HG03060 (cell line): ENCODE data around the gene MZF1.
A peak's percentile ranks its signal among the peaks of the same experiment; 100 is the strongest.

ENCODE experiments used
- ATAC-seq: cut with Tn5 transposase; IDR thresholded peaks from one replicate; pipeline ENCODE4 v1.9.1; 2021; ENCODE audit warnings: low read depth, moderate number of reproducible peaks; ENCODE audit not compliant: unreplicated experiment

Gene MZF1

DNA sequence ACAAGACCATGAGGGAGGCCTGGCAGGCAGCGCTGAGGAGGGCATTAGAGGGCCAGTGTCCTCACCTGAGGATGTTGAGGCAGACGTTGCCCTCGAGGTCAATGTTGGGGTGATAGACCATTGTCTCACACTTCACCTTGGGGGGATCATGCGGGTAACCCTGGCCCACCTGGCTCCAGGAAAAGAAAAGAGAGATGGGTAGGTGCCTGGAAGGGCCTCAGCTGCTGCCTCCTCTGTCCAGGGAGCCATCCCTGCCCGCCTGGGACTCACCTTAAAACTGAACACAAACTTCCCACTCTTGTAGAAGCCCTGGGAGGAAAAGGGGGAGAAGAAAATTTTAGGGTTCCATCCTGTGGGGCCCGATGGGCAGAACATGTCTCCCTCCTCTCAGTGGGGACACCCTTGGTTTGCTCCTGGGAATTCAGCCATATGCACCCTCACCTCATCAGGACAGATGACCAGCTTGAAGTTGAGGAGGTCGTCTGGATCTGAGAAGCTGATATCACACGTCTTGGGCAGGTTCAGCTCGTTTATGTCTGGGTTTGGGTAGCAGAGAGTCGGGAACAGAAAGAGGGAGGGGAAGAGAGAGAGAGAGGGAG lies 16.4 kb downstream of the MZF1 start:
- no peak for ATAC-seq

- no peak for ATAC-seq
Observed at GRCh38 chr19:58555920-58556621, 17.1 kb downstream of the MZF1 start.

DNA sequence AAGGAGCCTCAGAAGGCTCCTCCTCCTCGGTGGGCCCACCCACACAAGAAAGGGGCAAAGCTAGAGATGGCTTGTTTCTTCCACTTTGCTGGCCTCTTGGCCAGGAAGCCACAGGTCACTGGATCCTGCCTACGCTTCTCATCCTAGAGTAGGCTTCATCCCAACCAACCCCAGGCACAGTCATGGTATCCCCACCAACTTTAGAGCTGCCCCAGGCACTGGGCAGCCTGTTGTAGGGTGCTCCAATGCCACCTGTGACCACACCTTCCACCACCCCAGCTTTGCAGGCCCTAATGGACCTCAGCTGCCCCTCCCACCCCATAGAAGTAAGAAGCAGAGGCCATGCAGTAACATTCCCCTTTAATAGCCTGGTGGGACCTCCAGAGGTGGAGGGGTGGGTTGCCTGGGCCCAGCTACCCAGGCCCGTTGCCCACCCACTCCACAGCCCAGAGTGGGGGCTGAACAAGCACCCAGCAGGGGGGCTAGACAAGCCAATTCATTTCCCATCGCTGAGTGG lies 17.7 kb downstream of the MZF1 start:
- no peak for ATAC-seq

GRCh38 chr19:58554494-58555368 lies 18.4 kb downstream of the MZF1 start, which contains the start of gene CHMP2A:
CHMP2A (minus strand) TSS chr19:58555105; CDS start chr19:58554212, 893 bp downstream.
- no peak for ATAC-seq

DNA sequence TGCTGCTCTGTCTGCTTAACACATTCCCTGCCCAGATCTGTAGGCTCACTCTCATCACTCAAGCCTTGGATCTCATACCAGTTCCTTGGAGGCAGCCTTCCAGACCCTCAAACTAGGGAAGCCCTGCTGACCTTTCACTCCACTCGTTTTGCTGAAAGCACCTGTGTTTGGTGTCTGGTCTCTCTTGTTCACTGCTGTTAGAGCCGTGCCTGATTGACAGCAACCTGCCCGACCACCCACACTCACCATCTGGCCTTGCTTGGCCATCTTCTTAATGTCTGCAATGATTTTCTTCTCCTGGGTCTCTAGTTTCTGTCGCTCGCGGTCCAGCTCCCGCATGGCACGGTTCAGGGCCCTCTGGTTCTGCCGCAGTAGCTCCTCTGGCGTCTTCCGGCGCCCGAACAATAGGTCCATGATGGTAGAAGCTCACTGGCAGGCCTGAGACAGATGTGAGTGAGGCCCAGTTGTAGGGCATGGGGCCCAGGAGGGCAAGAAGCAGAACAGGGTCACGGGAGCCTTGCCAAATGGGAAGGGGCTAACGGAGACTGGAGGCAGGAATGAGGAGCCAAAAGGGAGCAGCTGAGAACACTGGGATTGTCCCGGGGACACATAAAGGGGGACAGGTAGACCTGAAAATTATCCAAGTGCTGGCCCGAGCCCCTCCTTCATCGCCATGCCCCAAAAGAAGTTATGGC lies 19.2 kb downstream of the MZF1 start:
- ATAC-seq, result no peak

- ATAC-seq, result no peak
Observed at GRCh38 chr19:58552655-58553054, 20.5 kb downstream of the MZF1 start.

DNA sequence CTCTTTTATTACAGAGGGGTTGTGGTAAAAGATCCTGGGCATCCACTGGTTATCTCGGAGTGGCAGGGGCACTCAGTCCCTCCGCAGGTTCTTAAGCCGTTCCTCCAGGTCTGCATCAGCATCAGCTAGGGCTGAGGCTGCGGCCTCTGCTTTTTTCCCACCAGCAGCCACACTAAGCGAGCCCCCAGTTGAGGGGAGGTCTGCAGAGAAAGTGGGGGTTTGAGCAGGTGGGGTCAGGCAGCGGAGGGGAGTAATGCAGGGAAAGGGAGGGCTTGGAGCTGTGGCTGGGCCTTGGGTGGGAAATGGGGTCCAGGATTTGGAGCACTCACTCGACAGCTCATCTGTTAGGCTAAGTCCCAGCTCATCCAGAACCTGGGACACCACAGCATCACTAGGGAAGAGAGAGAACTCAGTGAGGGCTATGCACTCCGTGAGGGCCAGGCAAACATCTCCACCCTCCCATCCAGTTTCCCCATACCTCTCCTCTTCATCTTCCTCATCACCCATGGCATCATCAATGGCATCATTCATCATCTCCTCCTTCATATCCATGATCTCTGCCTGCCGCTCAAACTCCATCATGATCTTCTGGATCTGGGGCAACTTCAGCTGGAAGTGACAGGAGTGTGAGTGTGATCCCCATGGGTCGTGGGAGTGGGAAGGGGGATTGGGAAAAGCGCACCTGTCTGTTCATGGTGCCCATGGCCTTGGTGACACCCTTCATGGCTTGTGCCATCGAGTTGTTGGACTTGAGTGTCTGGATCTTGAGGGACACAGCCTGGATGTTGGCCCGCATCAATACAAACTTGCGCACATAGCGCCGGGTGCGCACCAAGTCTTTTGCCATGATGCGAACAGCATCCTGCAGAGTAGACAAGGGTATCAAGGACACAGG lies 21.3 kb downstream of the MZF1 start:
- ATAC-seq, result no peak

DNA sequence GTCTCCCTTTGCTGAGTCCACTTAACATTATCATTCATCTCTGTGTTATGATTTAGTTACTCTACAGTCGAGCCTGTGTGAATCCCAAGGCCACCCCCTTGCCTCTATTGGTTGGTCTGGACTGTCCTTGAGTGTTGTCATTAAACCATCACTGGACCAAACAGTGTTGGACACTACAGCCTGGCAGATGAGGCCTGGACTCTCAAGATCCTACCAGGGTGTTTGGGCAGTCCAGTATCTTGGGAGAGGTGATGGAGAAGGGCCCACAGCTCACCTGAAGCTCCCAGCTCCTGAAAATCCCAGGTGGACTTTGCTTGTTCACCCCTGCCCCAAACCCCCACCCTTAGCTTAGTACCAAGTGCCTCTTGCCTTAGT lies 22.0 kb downstream of the MZF1 start:
- no peak for ATAC-seq

DNA sequence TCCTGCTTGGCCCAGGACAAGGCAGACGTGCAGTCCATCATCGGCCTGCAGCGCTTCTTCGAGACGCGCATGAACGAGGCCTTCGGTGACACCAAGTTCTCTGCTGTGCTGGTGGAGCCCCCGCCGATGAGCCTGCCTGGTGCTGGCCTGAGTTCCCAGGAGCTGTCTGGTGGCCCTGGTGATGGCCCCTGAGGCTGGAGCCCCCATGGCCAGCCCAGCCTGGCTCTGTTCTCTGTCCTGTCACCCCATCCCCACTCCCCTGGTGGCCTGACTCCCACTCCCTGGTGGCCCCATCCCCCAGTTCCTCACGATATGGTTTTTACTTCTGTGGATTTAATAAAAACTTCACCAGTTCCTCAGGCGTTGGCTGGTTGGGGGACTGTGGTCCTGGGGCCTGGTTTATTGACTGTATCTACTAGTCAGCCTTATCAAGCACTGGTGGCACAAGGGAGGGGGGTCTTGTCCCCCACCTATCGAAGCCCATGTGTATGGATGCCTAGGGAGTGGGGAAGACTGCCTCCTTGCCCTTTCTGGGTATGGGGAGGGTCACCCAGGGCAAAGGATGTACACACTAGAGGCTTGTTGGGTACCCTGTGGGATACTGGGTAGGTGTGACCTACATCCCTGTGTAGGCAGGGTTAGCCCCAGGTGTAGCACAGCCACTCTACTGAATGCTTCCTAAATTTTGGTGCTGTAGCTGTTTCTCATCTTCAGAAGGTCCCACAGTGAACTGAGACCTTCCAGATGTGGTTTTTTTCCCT lies 22.6 kb downstream of the MZF1 start:
- no peak for ATAC-seq

GRCh38 chr19:58549664-58550361 lies 23.3 kb downstream of the MZF1 start:
- no peak for ATAC-seq

GRCh38 chr19:58548859-58549663 lies 24.1 kb downstream of the MZF1 start:
- ATAC-seq, result no peak

DNA sequence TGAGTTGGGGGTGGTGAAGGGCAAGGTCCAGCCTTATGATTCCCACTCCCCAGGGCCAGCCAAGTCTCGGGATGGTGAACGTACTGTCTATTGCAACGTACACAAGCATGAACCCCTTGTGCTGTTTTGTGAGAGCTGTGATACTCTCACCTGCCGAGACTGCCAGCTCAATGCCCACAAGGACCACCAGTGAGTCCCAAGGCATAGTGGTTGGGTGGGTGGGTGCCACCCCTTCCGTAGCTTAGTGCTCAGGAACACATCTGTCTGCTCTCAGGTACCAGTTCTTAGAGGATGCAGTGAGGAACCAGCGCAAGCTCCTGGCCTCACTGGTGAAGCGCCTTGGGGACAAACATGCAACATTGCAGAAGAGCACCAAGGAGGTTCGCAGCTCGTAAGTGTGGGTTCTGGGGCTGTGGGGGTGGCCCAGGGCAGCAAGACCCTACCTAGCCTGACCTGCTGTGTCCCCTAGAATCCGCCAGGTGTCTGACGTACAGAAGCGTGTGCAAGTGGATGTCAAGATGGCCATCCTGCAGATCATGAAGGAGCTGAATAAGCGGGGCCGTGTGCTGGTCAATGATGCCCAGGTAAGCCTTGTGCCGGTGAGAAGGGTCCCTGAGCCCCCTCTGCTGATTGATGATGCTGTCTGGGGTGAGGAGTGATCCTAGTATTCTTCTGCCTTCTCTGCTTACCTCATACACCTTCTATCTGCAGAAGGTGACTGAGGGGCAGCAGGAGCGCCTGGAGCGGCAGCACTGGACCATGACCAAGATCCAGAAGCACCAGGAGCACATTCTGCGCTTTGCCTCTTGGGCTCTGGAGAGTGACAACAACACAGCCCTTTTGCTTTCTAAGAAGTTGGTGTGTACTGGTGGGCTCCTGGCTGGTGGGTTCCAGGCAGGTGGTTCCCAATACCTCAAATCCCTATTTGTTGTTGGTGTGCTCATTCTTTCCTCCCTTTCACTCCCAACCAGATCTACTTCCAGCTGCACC lies 25.5 kb downstream of the MZF1 start:
- no peak for ATAC-seq

DNA sequence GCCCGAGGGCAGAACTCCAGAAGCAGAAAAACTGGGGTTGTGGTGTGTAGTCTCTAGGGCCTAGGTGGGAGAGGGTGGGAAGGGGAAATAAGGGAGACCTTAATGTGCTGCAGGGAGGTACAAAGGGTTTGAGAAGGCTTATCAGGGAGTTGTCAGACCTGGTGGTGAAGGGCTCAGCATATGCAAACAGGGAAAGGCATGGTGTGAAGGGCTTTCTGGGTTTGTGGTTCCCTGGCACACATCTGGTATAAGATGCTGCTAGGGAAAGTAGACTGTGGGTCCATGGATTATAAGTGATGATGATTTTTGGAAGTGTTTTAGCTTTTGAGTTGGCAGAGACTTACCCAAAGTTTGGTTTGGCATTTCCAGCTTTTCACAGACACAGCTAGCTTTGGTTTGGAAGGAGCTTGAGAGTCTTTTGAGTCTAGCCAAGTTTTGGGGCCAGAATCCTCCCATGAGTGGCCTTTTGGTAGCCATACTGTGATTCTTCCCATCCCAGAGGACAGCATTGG lies 27.1 kb downstream of the MZF1 start:
- no peak for ATAC-seq

DNA sequence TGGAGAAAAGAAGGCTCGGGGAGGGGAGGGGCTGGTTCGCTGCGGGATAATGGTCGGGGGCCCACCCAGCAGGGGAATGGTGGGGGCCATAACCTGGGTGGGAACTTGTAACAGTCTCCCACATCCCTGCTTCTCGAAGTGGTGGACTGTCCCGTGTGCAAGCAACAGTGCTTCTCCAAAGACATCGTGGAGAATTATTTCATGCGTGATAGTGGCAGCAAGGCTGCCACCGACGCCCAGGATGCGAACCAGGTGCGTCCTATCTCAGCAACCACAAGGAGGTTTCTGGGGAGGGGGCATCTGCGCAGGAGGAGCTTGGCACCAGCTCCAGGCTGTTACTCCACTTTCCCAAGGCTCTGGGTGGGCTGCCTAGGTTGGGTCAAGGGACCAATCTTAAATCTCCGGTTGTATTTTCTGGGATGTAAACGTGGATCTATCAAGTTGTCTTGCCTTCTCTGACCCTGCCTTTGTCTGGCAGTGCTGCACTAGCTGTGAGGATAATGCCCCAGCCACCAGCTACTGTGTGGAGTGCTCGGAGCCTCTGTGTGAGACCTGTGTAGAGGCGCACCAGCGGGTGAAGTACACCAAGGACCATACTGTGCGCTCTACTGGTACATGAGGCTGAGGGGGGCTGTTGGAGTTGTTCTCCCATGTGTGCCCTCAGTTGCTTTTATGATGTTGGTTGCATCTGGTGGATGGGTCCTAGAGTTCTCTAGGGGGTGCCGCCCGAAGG lies 27.7 kb downstream of the MZF1 start:
- no peak for ATAC-seq

DNA sequence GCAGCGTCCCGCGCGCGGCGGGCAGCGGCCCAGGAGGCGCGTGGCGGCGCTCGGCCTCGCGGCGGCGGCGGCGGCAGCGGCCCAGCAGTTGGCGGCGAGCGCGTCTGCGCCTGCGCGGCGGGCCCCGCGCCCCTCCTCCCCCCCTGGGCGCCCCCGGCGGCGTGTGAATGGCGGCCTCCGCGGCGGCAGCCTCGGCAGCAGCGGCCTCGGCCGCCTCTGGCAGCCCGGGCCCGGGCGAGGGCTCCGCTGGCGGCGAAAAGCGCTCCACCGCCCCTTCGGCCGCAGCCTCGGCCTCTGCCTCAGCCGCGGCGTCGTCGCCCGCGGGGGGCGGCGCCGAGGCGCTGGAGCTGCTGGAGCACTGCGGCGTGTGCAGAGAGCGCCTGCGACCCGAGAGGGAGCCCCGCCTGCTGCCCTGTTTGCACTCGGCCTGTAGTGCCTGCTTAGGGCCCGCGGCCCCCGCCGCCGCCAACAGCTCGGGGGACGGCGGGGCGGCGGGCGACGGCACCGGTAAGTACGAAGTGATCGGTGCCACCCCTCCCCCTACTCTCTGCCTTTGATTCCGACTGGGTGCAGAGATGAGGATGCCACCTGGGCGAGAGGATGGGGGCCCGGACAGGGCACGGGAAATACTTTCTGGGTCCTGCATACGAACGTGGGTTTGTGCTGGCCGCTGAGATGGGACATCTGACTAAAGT lies 28.4 kb downstream of the MZF1 start:
- ATAC-seq, result peak; percentile 19
